Heart left ventricle (tissue), 16 donors: Measurements from ENCODE around the gene PARD3. TPM values are rescaled to one million over a fixed set of nuclear protein-coding genes. Genes with fewer than 3 reads are reported as not detected.

Source experiments
- ATAC-seq, 4 donors: fragments of 200-7000 bp; cut with Tn5 transposase; one replicate each; pipeline ENCODE4 v1.9.1; 2020 to 2022; ENCODE audit warnings: moderate library complexity in 4 of 4, mild to moderate bottlenecking in 3 of 4, moderate number of reproducible peaks in 1 of 4
- DNase-seq, 5 donors: peaks; one replicate each; pipeline ENCODE4 v3.0.0-alpha.2; 2020
- H3K27ac ChIP-seq, 12 donors: fragments of 200-600 bp; sonication (generic) in 4 of 12; one replicate each; pipeline versions ENCODE4 v1.5.0 to v1.8.0; 2016 to 2022; ENCODE audit warnings: mild to moderate bottlenecking in 2 of 12
- H3K27me3 ChIP-seq, 9 donors: fragments of 200-600 bp; sonication (generic) in 2 of 9; one replicate each; pipeline versions ENCODE4 v1.5.1 to v1.8.0; 2016 to 2022; ENCODE audit warnings: mild to moderate bottlenecking in 3 of 9
- H3K36me3 ChIP-seq, 9 donors: fragments of 200-600 bp; sonication (generic) in 2 of 9; one replicate each; pipeline versions ENCODE4 v1.5.0 to v1.8.0; 2018 to 2022; ENCODE audit warnings: mild to moderate bottlenecking in 2 of 9
- H3K4me1 ChIP-seq, 12 donors: fragments of 200-600 bp; sonication (generic) in 4 of 12; one replicate each; pipeline versions ENCODE4 v1.5.0 to v1.8.0; 2016 to 2022; ENCODE audit warnings: mild to moderate bottlenecking in 3 of 12
- H3K4me3 ChIP-seq, 12 donors: fragments of 200-600 bp; sonication (generic) in 4 of 12; one replicate each; pipeline versions ENCODE4 v1.5.0 to v1.8.0; 2017 to 2022; ENCODE audit warnings: mild to moderate bottlenecking in 9 of 12, moderate library complexity in 4 of 12
- H3K9me3 ChIP-seq, 12 donors: fragments of 200-600 bp; sonication (generic) in 4 of 12; one replicate each; pipeline versions ENCODE4 v1.5.0 to v1.8.0; 2016 to 2022; ENCODE audit warnings: mild to moderate bottlenecking in 1 of 12
- CTCF ChIP-seq, 12 donors: fragments of 200-600 bp; sonication (generic) in 4 of 12; IDR thresholded peaks; one replicate each; pipeline versions ENCODE4 v1.5.0 to v1.8.0; 2018 to 2022; ENCODE audit warnings: antibody characterized with exemption in 12 of 12, mild to moderate bottlenecking in 5 of 12
- POLR2A ChIP-seq, 2 donors: fragments of 450-650 bp; IDR thresholded peaks; one replicate each; pipeline ENCODE4 v1.6.1; 2017; ENCODE audit warnings: antibody characterized with exemption in 2 of 2, mild to moderate bottlenecking in 2 of 2, moderate library complexity in 2 of 2
- WGBS, 4 donors: extraction: QIAGEN DNeasy Blood & Tissue Kit in 2 of 4; methylation state at CpG; one replicate each; pipeline versions ENCODE4 v1.1.5 to v1.1.7; 2013 to 2018; 5-methylcytosine and 5-hydroxymethylcytosine counted together
- intact Hi-C, 10 donors: fragments of 100-400 bp; cut with DNase I; formaldehyde crosslinking; loops; one replicate each; pipeline versions ENCODE4 v1.11.1 to v1.14.2; 2022
- long read RNA-seq, 3 donors: library from polyadenylated mRNA; unstranded; transcript quantifications; one replicate each; pipeline ENCODE4 v2.0.0, GENCODE V29; 2020 to 2021
- polyA plus RNA-seq, 2 donors: library from polyadenylated mRNA; stranded (reverse); fragments of 200-250 nt; gene quantifications; one replicate each; pipeline ENCODE4 v1.2.3, GENCODE V29; 2013
- total RNA-seq, 9 donors: library from RNA; depleted of rRNA in 2 of 9; stranded (reverse); fragments of >200 nt in 2 of 9; fragmentation: NEBNext Ultra II Directional in 3 of 9; extraction: Animal tissue kit (Norgen Biotek cat#: 25700) in 3 of 9; gene quantifications; one replicate each; pipeline versions ENCODE4 v1.1.0 to v1.2.4, GENCODE V29; 2016 to 2023
- donor health status: ischemic (EF 13 %, LVEDD 7.1; RV severe dilation, severe dysfunction).
- donor health status: healthy with polysubstance abuse.
- donor health status: DM: no; HTN: yes; CAD: no.
- donor health status: DM: no; HTN: no; CAD: no.
- donor health status: ischemic (EF 25% LVEDD 6.9; RV normal size, moderate dysfunction).
- donor health status: ischemic (EF 25% LVEDD 5.7; RV mildly dilated, moderate dysfunction).
- donor health status: healthy.
- donor health status: DM: yes; HTN: yes; CAD: no.
- donor health status: ischemic (EF 35%, LVEDD 5.7; RV mildly dilated, moderate dysfunction).
- donor health status: nonischemic (EF 11% LVEDD 7.7; RV severe dilation, severe dysfunction).
- donor health status: DM: yes; HTN: yes; CAD: no.
- donor health status: PGD.
- donor health status: ischemic (EF 29% LVEDD 5.4; RV normal size, mild dysfunction).
- donor health status: nonischemic (EF 23%, LVEDD 6.1; RV moderate dilation, normal function).

PARD3 gene
- total RNA-seq: 10 to 100 TPM; 27.9 to 69.7 (median 33.1) TPM
- polyA plus RNA-seq: 10 to 100 TPM; 24.8 to 38.4 TPM
- long read RNA-seq, donor 1, partial matches to known transcripts: 15 of 48 reads
- long read RNA-seq, donor 1, other reads (novel, unspliced or antisense): 33 of 48 reads
- long read RNA-seq, donor 2, partial matches to known transcripts: 39 of 68 reads
- long read RNA-seq, donor 2, other reads (novel, unspliced or antisense): 29 of 68 reads
- long read RNA-seq, donor 3, full-length matches to known transcripts: 6 of 117 reads
- long read RNA-seq, donor 3, partial matches to known transcripts: 65 of 117 reads
- long read RNA-seq, donor 3, other reads (novel, unspliced or antisense): 46 of 117 reads

GRCh38 chr10:34815185-34816084 is at the start of gene PARD3:
TSS of gene PARD3 (minus strand) at chr10:34815296. CDS start at chr10:34814995, 301 bp downstream.
- H3K9me3 ChIP-seq: no peaks in the 10 kb centered on the region
- H3K27ac ChIP-seq: peak within 1 kb of the TSS; percentile 78 to 96 (median 82)
- peak within 1 kb of the TSS; percentile 67 to 98 (median 84) for H3K4me3 ChIP-seq
- no peaks in the 10 kb centered on the region for H3K36me3 ChIP-seq
- 0 to 3% (median 1%) methylated on average over 7 to 81 of the region's 82 CpGs for WGBS, 4 donors
- DNase-seq (peak; percentile 71 to 83 (median 73)), ATAC-seq (peak; percentile 43 to 85 (median 81))
- H3K4me1 ChIP-seq: peaks cover 0 to 56% (median 24%) of the 10 kb centered on the region in 12 donors
- intact Hi-C loops: loop anchor here in 8 of 10 donors (5.0 to 10.0 kb wide), 6 partner anchors 81 to 153 kb away; no protein-coding TSS in a partner anchor
- H3K27me3 ChIP-seq: peaks cover 0 to 37% (median 0%) of the 10 kb centered on the region in 9 donors
- TF ChIP-seq CTCF (IDR thresholded peaks at IDR 0.05) (no peak), POLR2A (IDR thresholded peaks at IDR 0.05) (no peak)

GRCh38 chr10:34864149-34865067 is 49.3 kb upstream of the PARD3 start:
- 64 to 75% (median 70%) methylated on average over 12 of the region's 12 CpGs for WGBS, 4 donors
- H3K4me3 ChIP-seq: no peak overlapping the region

DNA sequence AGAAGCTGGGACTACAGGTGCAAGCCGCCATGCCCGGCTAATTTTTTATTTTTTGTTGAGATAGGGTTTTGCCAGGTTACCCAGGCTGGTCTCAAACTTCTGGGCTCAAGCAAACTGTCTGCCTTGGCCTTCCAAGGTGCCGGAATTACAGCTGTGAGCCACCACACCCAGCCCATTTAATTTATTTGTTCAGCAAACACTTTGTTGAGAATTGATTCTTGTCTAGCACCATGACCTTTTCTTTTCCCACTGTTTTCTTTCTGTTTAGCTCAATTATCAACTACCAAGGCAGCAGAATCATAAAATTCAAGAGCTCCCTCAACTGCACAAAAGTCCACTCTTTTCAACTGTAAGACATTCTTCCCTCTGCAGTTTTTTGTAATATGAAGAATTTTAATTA is 47.8 kb upstream of the PARD3 start:
- 76 to 97% (median 88%) methylated on average over 3 of the region's 3 CpGs for WGBS, 4 donors
- Histone ChIP-seq H3K4me3 (no peak overlapping the region), H3K9me3 (no peaks in the 10 kb centered on the region), H3K4me1 (peaks cover 0 to 13% (median 0%) of the 10 kb centered on the region in 12 donors), H3K27ac (no peak overlapping the region), H3K27me3 (peaks cover 0 to 4% (median 0%) of the 10 kb centered on the region in 9 donors), H3K36me3 (no peaks in the 10 kb centered on the region)
- no peak for ATAC-seq
- TF ChIP-seq CTCF (IDR thresholded peaks at IDR 0.05) (no peak), POLR2A (IDR thresholded peaks at IDR 0.05) (no peak)
- DNase-seq: no peak
- intact Hi-C loops: no loop called here

More at GRCh38 chr10:34864149-34865067, 49.3 kb upstream of the PARD3 start:
- intact Hi-C loops: no loop called here
- no peaks in the 10 kb centered on the region for H3K9me3 ChIP-seq
- no peak for DNase-seq
- ATAC-seq: no peak
- TF ChIP-seq CTCF (IDR thresholded peaks at IDR 0.05) (no peak), POLR2A (IDR thresholded peaks at IDR 0.05) (no peak)
- H3K4me1 ChIP-seq: peaks cover 0 to 13% (median 0%) of the 10 kb centered on the region in 12 donors
- H3K36me3 ChIP-seq: no peaks in the 10 kb centered on the region
- no peak overlapping the region for H3K27ac ChIP-seq
- peaks cover 0 to 4% (median 0%) of the 10 kb centered on the region in 9 donors for H3K27me3 ChIP-seq
